Aorta (tissue), 5 donors: ENCODE results near the gene ZMAT5. TPM values are rescaled to one million over a fixed set of nuclear protein-coding genes. Genes with fewer than 3 reads are reported as not detected.
A peak's percentile ranks its signal among the peaks of the same experiment; 100 is the strongest.
"Not testable (repeated sequence)": the region's sequence is repeated elsewhere in the genome, so short reads cannot be mapped to it uniquely, and the experiment has no call there.

ENCODE experiments used
- ATAC-seq: fragments of 200-7000 bp; cut with Tn5 transposase; one replicate; pipeline ENCODE4 v1.9.1; 2022; ENCODE audit warnings: moderate library complexity; ENCODE audit not compliant: low FRiP score
- DNase-seq, 2 donors: peaks; one replicate each; pipeline ENCODE4 v3.0.0-alpha.2; 2020
- H3K27ac ChIP-seq, 2 donors: one replicate each; pipeline ENCODE4 v1.5.1; 2013; ENCODE audit warnings: low read length in 2 of 2, mild to moderate bottlenecking in 2 of 2, moderate library complexity in 2 of 2, control low read depth in 1 of 2, inconsistent platforms in 1 of 2, low read depth in 1 of 2
- H3K27me3 ChIP-seq, 2 donors: one replicate each; pipeline ENCODE4 v1.6.1; 2013; ENCODE audit warnings: control low read depth in 1 of 2, low read length in 1 of 2, mild to moderate bottlenecking in 1 of 2, moderate library complexity in 1 of 2; ENCODE audit not compliant: insufficient read depth in 2 of 2, control insufficient read depth in 1 of 2
- H3K36me3 ChIP-seq, 2 donors: one replicate each; pipeline ENCODE4 v1.6.1; 2013; ENCODE audit warnings: control low read depth in 1 of 2, low read length in 1 of 2, mild to moderate bottlenecking in 1 of 2; ENCODE audit not compliant: insufficient read depth in 2 of 2, control insufficient read depth in 1 of 2
- H3K4me1 ChIP-seq, 2 donors: one replicate each; pipeline ENCODE4 v1.6.1; 2013; ENCODE audit warnings: low read length in 2 of 2, control low read depth in 1 of 2, mild to moderate bottlenecking in 1 of 2, moderate library complexity in 1 of 2; ENCODE audit not compliant: insufficient read depth in 2 of 2, control insufficient read depth in 1 of 2
- H3K4me3 ChIP-seq, 2 donors: one replicate each; pipeline ENCODE4 v1.5.1; 2013; ENCODE audit warnings: low read length in 2 of 2, control low read depth in 1 of 2, mild to moderate bottlenecking in 1 of 2
- H3K9me3 ChIP-seq: one replicate; pipeline ENCODE4 v1.6.1; 2013; ENCODE audit warnings: mild to moderate bottlenecking, low read length; ENCODE audit not compliant: control insufficient read depth
- WGBS, 2 donors: extraction: QIAGEN DNeasy Blood & Tissue Kit; methylation state at CpG; one replicate each; pipeline ENCODE4 v1.1.7; 2013; 5-methylcytosine and 5-hydroxymethylcytosine counted together
- intact Hi-C, 2 donors: fragments of 100-400 bp; cut with DNase I; formaldehyde crosslinking; loops; one replicate each; pipeline versions ENCODE4 v1.14.2 to v1.15.0; 2022
- polyA plus RNA-seq, 2 donors: library from polyadenylated mRNA; stranded (reverse); fragments of 200-250 nt; gene quantifications; one replicate each; pipeline ENCODE4 v1.2.3, GENCODE V29; 2013
- total RNA-seq, 2 donors: library from RNA; stranded (reverse); fragmentation: NEBNext Ultra II Directional; extraction: Animal tissue kit (Norgen Biotek cat#: 25700); gene quantifications; one replicate each; pipeline ENCODE4 v1.2.1, GENCODE V29; 2021
- donor health status: healthy with polysubstance abuse.
- donor health status: Bipolar disorder and iron deficiency.
- donor health status: DM: no; HTN: no; CAD: no.
- donor health status: DM: no; HTN: no; CAD: no.
- donor health status: DM: yes; HTN: yes; CAD: no.

Gene ZMAT5
- total and polyA plus RNA-seq, 4 donors, result 11.3 to 29.0 (median 19.2) TPM

GRCh38 chr22:29765905-29766631 is 739 bp downstream of the ZMAT5 start:
- Histone ChIP-seq H3K9me3 (no peaks in the 10 kb centered on the region), H3K4me1 (peaks cover 0 to 2% of the 10 kb centered on the region in 2 donors), H3K27me3 (no peaks in the 10 kb centered on the region), H3K4me3 (peak overlapping the region; percentile 56 to 61), H3K27ac (no peak overlapping the region), H3K36me3 (no peaks in the 10 kb centered on the region)
- intact Hi-C loops, result no loop called here
- ATAC-seq (peak; percentile 3), DNase-seq (no peak)
- 56 to 57% methylated on average over 15 of the region's 15 CpGs for WGBS, 2 donors

DNA sequence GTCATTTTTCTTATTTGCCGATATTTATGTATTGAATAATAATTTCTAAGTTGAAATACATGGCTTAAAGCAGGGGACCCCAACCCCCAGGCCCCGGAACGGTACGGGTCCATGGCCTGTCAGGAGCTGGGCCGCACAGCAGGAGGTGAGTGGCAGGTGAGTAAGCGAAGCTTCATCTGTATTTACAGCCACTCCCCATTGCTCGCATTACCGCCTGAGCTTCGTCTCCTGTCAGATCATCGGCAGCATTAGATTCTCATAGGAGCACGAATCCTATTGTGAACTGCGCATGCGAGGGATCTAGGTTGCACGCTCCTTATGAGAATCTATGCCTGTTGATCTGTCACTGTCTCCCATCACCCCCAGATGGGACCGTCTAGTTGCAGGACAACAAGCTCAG is 4.5 kb downstream of the ZMAT5 start:
- no peaks in the 10 kb centered on the region for H3K27me3 ChIP-seq
- H3K4me3 ChIP-seq, result no peak overlapping the region
- H3K36me3 ChIP-seq, result no peaks in the 10 kb centered on the region
- DNase-seq (no peak), ATAC-seq (no peak)
- H3K27ac ChIP-seq, result no peak overlapping the region
- intact Hi-C loops, result no loop called here
- 76 to 86% methylated on average over 15 of the region's 15 CpGs for WGBS, 2 donors
- H3K9me3 ChIP-seq, result no peaks in the 10 kb centered on the region
- peaks cover 0 to 2% of the 10 kb centered on the region in 2 donors for H3K4me1 ChIP-seq

- intact Hi-C loops, result no loop called here
- ATAC-seq (no peak), DNase-seq (no peak)
- Histone ChIP-seq H3K27ac (no peak overlapping the region), H3K36me3 (no peaks in the 10 kb centered on the region), H3K9me3 (no peaks in the 10 kb centered on the region), H3K27me3 (no peaks in the 10 kb centered on the region), H3K4me3 (no peak overlapping the region), H3K4me1 (no peaks in the 10 kb centered on the region)
- WGBS, 2 donors, result 60 to 67% methylated on average over 5 of the region's 5 CpGs
Observed at GRCh38 chr22:29758959-29759358, 7.8 kb downstream of the ZMAT5 start.

DNA sequence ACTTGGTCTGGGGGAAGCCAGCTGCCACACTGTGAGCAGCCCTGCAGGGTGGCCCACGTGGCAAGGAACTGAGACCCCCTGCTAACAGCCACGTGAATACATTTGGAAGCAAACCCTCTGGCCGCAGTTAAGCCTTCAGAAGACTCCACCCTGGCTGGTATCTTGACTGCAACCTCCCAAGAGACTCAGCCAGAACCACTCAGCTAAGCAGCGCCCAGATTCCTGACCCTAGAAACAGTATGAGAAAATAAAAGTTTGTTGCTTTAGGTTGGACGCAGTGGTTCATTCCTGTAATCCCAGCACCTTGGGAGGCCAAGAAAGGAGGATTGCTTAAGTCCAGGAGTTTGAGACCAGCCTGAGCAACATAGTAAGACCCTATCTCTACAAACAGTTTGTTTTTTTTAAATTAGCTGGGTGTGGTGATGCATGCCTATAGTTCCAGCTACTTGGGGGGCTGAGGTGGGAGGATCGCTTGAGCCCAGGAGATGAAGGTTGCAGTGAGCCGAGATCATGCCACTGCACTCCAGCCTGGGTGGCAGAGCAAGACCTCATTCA is 8.7 kb downstream of the ZMAT5 start:
- Histone ChIP-seq H3K9me3 (no peaks in the 10 kb centered on the region), H3K36me3 (no peaks in the 10 kb centered on the region), H3K27ac (no peak overlapping the region), H3K4me1 (no peaks in the 10 kb centered on the region), H3K27me3 (no peaks in the 10 kb centered on the region), H3K4me3 (no peak overlapping the region)
- intact Hi-C loops, result no loop called here
- WGBS, 2 donors, result 54 to 57% methylated on average over 7 of the region's 7 CpGs
- no peak for ATAC-seq
- no peak for DNase-seq

GRCh38 chr22:29757096-29757495 is 9.7 kb downstream of the ZMAT5 start:
- WGBS, 2 donors, result 94 to 95% methylated on average over 3 of the region's 3 CpGs
- no peak overlapping the region for H3K27ac ChIP-seq
- ATAC-seq (no peak), DNase-seq (no peak)
- intact Hi-C loops, result no loop called here
- no peaks in the 10 kb centered on the region for H3K9me3 ChIP-seq
- no peaks in the 10 kb centered on the region for H3K4me1 ChIP-seq
- no peaks in the 10 kb centered on the region for H3K27me3 ChIP-seq
- no peaks in the 10 kb centered on the region for H3K36me3 ChIP-seq
- no peak overlapping the region for H3K4me3 ChIP-seq

DNA sequence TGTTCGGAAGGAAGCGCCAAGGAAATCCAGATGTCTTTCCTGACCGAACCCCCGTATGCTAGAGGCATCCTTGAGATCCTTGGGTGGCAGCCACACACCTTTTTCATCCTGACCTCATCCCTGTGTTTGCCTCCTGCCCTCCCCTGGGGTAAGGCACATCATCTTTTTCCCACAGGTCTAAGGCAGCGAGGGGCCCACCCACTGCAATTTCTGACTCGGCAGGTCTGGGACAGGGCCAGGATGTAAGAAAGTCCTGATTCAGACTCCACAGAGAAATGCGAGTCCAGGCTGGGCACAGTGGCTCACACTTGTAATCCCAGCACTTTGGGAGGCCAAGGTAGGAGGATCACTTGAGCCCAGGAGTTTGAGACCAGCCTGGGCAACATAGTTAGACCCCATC is 10.5 kb downstream of the ZMAT5 start:
- intact Hi-C loops, result no loop called here
- H3K9me3 ChIP-seq, result no peaks in the 10 kb centered on the region
- ATAC-seq, result no peak
- H3K4me3 ChIP-seq, result no peak overlapping the region
- no peak for DNase-seq
- no peaks in the 10 kb centered on the region for H3K36me3 ChIP-seq
- H3K27ac ChIP-seq, result no peak overlapping the region
- 76 to 81% methylated on average over 7 of the region's 7 CpGs for WGBS, 2 donors
- no peaks in the 10 kb centered on the region for H3K27me3 ChIP-seq
- no peaks in the 10 kb centered on the region for H3K4me1 ChIP-seq

- no peaks in the 10 kb centered on the region for H3K36me3 ChIP-seq
- no peaks in the 10 kb centered on the region for H3K9me3 ChIP-seq
- intact Hi-C loops, result no loop called here
- no peak overlapping the region for H3K27ac ChIP-seq
- whole genome bisulfite sequencing, 2 donors, result 85 to 93% methylated on average over 9 of the region's 9 CpGs
- H3K4me1 ChIP-seq, result no peaks in the 10 kb centered on the region
- DNase-seq (no peak), ATAC-seq (no peak)
- H3K27me3 ChIP-seq, result no peaks in the 10 kb centered on the region
- H3K4me3 ChIP-seq, result no peak overlapping the region
Observed at GRCh38 chr22:29755889-29756288, 10.9 kb downstream of the ZMAT5 start.

DNA sequence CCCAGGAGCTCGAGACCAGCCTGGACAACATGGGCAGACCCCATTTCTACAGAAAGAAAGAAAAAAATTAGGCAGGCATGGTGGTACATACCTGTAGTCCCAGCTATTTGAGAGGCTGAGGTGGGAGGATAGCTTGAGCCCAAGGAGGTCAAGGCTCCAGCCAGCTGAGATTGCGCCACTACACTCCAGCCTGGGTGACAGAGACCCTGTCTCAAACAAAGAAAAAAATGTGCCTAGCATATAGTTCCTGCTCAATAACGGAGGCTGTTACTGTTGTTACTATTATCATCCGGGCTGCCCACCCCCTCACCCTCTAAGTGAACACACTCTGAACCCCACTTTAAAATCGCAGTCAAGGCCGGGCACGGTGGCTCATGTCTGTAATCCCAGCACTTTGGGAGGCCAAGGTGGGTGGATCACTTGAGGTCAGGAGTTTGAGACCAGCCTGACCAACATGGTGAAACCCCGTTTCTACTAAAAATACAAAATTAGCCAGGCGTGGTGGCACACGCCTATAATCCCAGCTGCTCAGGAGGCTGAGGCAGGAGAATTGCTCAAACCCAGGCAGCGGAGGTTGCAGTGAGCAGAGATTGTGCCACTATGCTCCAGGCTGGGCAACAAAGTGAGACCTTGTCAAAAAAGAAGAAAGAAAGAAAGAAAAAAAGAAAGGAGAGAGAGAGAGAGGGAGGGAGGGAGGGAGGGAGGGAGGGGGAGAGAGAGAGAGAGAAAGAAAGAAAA is 12.0 kb downstream of the ZMAT5 start:
- H3K4me1 ChIP-seq, H3K9me3 ChIP-seq, DNase-seq, H3K4me3 ChIP-seq, H3K27ac ChIP-seq, intact Hi-C loops, H3K36me3 ChIP-seq, ATAC-seq, H3K27me3 ChIP-seq: not testable (repeated sequence)
- 91 to 92% methylated on average over 11 of the region's 11 CpGs for WGBS, 2 donors
